Right ventricle myocardium superior (tissue), 1 donor: ENCODE results near the gene PTPN13. TPM values are rescaled to one million over a fixed set of nuclear protein-coding genes. Genes with fewer than 3 reads are reported as not detected.

Source experiments
- ATAC-seq: fragments of 200-7000 bp; cut with Tn5 transposase; one replicate; pipeline ENCODE4 v1.9.1; 2020; ENCODE audit warnings: mild to moderate bottlenecking; ENCODE audit not compliant: poor library complexity
- DNase-seq: peaks from one replicate; pipeline ENCODE4 v3.0.0-alpha.2; 2020
- intact Hi-C: fragments of 100-400 bp; cut with DNase I; formaldehyde crosslinking; loops from one replicate; pipeline ENCODE4 v1.11.2; 2022
- total RNA-seq: library from RNA; stranded (reverse); fragmentation: NEBNext Ultra II Directional; extraction: Animal tissue kit (Norgen Biotek cat#: 25700); gene quantifications from one replicate; pipeline ENCODE4 v1.2.1, GENCODE V29; 2021
- donor health status: DM: no; HTN: yes; CAD: no; lungs with severe emphysema.

Gene PTPN13
- total RNA-seq, 1 donor from 2014 or later: 3.1 TPM

- peak; percentile 56 for ATAC-seq
- intact Hi-C loops: no loop called here
- no peak for DNase-seq
Observed at GRCh38 chr4:86586626-86587380, 7.3 kb upstream of the PTPN13 start.

GRCh38 chr4:86587381-86588140, 6.6 kb upstream of the PTPN13 start:
- ATAC-seq (peak; percentile 18), DNase-seq (no peak)
- intact Hi-C loops: no loop called here

- no peak for ATAC-seq
- intact Hi-C loops: no loop called here
- no peak for DNase-seq
Observed at GRCh38 chr4:86592553-86593249, 1.4 kb upstream of the PTPN13 start.

GRCh38 chr4:86594559-86595425, 677 bp downstream of the PTPN13 start:
- DNase-seq: peak; percentile 46
- peak; percentile 74 for ATAC-seq
- intact Hi-C loops: no loop called here

- intact Hi-C loops: no loop called here
- no peak for DNase-seq
- ATAC-seq: no peak
Observed at GRCh38 chr4:86595426-86595805, 1.3 kb downstream of the PTPN13 start.

GRCh38 chr4:86596807-86597206, 2.7 kb downstream of the PTPN13 start:
- ATAC-seq (no peak), DNase-seq (no peak)
- intact Hi-C loops: no loop called here

- intact Hi-C loops: no loop called here
- DNase-seq (no peak), ATAC-seq (no peak)
Observed at GRCh38 chr4:86600007-86600653, 6.0 kb downstream of the PTPN13 start.

- DNase-seq (no peak), ATAC-seq (no peak)
- intact Hi-C loops: no loop called here
Observed at GRCh38 chr4:86603311-86603885, 9.3 kb downstream of the PTPN13 start.

- intact Hi-C loops: no loop called here
- DNase-seq (no peak), ATAC-seq (no peak)
Observed at GRCh38 chr4:86606809-86607208, 12.7 kb downstream of the PTPN13 start.

GRCh38 chr4:86608757-86609375, 14.8 kb downstream of the PTPN13 start:
- DNase-seq (no peak), ATAC-seq (no peak)
- intact Hi-C loops: no loop called here

- DNase-seq (no peak), ATAC-seq (no peak)
- intact Hi-C loops: no loop called here
Observed at GRCh38 chr4:86611757-86612156, 17.6 kb downstream of the PTPN13 start.

- intact Hi-C loops: no loop called here
- DNase-seq: no peak
- no peak for ATAC-seq
Observed at GRCh38 chr4:86613734-86614133, 19.6 kb downstream of the PTPN13 start.

- ATAC-seq (no peak), DNase-seq (no peak)
- intact Hi-C loops: no loop called here
Observed at GRCh38 chr4:86614865-86615264, 20.8 kb downstream of the PTPN13 start.

- ATAC-seq: no peak
Observed at GRCh38 chr4:86615501-86615900, 21.4 kb downstream of the PTPN13 start.

GRCh38 chr4:86619656-86620055, 25.5 kb downstream of the PTPN13 start:
- no peak for DNase-seq
- ATAC-seq: no peak
- intact Hi-C loops: no loop called here

More at GRCh38 chr4:86615501-86615900, 21.4 kb downstream of the PTPN13 start:
- intact Hi-C loops: no loop called here
- DNase-seq: no peak

- no peak for DNase-seq
- intact Hi-C loops: no loop called here
- no peak for ATAC-seq
Observed at GRCh38 chr4:86621435-86621834, 27.3 kb downstream of the PTPN13 start.

- ATAC-seq: no peak
- no peak for DNase-seq
- intact Hi-C loops: no loop called here
Observed at GRCh38 chr4:86626066-86626465, 32.0 kb downstream of the PTPN13 start.
